Measurements from ENCODE around the gene LZTR1.
A peak's percentile ranks its signal among the peaks of the same experiment; 100 is the strongest.

LZTR1 gene

DNA sequence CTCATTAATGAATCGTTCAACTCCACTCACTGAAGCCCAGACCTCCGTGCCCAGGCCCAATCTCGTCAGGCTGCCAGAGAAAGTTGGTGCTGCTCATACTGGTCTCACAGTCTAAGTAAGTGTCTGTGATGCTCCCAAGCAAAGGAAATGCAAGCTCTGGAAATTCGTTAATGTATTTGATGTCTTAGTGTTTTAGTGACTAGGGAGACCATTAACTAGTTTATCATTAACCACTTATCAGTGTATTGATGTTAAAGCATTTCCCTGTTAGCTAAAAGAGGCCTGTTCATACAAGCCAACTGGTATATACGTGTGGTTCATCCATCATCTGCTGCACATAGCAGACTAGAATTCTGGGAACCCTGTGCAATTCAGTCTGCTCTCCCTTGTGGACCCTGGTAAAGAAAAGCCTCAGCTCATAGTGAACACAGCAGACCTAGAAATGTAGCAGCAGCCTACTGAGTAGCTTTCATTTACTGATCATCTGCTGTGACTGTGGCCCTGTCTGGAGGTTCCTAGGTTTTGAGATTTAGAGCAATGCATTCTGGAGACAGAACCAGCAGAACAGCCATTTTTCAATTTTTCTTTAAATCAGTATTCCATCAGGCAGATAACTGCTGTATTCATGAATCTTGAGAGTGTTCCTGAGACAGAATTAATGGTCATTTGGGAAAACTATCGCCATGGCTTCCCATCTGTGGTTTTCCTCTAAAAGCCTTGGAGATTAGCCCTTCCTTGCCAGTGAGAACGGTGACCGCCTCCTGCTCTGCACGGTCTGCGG, 30.8 kb upstream of the LZTR1 start:
- DNase-seq (ENCODE audit: low read depth) = no peak

DNA sequence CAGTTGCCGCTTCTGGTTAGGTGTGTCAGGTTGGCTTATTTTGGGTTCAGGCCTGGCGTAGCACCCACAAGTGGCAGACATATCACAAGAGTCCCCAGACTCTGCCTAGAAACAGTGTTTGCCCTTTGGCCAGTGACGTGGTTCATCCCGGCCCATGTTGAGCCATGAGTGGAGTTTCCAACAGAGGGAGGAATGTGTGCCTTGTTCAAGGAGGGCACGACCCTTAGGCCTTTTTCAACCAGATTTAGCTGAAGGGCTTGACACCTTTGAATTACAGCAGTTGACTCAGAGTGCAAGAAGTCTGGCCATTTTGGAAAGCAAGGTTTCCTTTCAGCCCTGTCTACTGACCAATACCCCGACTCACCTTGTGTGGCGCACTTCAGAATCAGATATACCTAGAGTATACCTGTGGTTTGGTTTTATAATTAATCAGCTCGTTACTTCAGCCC, 30.1 kb upstream of the LZTR1 start:
- DNase-seq (ENCODE audit: low read depth) = no peak

DNA sequence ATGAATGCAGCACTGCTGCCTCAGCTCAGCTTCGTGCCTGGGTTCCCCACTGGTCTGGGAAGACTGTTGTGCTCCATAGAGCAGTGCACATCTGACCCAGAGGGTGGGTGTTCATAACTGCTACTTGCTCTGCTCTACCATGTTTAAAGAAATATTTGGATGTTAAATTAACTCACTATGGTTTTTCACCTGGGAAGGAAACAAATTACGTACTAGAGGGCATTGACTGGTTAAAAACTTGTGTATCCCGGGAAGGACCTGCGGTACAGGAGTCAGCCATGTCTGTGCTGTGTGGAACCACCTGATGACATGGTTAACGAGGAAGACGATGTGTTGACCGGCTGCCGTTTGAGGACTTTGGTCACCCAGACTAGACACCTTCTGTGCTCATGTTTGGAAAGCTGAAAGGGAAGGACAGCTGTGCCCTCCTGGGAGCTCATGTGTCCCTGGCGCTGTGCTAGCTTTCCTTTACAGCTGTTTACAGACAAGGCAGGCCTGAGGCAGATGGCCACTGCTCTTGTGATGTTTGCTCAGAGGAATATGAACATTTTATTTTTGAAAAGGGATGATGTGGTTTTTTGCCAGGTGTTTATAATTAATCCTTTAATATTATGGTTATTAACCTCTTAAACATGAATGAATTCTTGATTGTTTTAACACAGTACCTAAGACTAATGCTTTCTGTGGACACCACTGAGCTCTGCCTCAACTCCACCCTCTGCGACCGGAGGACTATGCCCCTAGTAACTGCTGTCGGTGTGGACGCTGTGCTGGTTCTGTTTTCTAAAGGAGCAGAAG, 29.4 kb upstream of the LZTR1 start:
- DNase-seq (ENCODE audit: low read depth) = no peak

DNA sequence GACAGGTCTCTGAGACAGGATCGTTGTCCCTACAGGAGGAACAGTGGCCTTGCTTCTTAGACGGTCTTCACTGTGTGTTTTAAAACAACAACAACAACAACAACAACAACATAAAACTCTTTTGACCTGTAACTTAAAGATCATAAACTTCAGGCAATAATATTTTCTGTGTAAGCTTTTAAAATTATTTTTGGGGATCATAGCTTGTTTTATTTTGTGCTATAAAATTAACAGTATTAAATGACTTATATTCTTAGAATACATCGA, 28.8 kb upstream of the LZTR1 start:
- no peak for DNase-seq (ENCODE audit: low read depth)

DNA sequence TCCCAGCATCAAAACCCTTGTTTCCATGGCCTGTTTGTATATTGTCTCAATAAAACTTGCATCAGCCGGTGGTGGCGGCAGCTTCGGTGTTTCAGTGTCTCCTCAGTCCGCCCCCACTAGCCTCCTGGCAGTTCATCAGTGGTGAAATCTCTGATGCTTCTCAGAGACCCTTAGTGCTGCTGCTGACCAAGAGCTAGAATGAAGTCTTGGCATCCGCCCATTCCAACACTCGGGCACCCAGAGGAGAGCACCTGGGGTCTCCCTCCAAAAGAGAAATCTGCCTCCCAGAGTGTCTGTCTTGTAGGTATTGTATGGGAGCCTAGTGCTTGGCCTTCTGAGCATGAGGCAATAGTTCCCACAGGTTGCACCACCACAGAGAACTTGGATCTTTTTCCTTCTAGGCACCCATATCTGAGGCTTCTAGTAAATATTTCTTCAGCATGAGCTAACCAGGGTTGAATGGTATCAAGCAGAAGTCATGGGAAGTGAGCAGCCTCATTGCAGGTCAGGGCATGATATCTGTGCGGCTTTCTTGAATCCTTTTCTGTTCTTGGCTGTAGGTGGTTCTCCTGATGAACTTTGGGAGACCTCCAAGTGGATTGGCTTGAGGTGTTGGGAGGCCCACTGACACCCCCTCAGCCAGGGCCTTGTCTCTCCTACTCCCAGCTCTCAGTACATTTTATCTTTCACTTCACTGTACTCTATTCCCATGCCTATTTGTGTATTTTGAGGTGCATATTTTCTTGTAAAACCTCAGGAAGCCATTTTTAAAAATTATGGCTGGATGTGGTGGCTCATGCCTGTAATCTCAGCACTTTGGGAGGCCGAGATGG, 28.2 kb upstream of the LZTR1 start:
- DNase-seq (ENCODE audit: low read depth) = peak; percentile 49

DNA sequence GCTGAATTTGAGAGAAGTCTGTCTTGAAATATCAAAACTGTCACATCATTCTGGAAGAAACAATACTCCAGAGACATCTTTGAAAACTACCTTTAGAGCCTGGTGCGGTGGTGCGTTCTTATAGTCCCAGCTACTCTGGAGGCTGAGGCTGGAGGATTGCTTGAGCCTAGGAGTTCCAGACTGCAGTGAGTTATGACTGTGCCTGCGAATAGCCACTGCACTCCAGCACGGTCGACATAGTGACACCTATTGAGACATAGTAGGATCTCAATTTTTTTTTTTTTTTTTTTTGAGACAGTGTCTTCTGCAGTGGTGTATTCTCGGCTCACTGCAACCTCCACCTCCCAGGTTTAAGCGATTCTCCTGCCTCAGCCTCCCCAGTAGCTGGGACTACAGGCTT, 26.5 kb upstream of the LZTR1 start:
- no peak for DNase-seq (ENCODE audit: low read depth)

DNA sequence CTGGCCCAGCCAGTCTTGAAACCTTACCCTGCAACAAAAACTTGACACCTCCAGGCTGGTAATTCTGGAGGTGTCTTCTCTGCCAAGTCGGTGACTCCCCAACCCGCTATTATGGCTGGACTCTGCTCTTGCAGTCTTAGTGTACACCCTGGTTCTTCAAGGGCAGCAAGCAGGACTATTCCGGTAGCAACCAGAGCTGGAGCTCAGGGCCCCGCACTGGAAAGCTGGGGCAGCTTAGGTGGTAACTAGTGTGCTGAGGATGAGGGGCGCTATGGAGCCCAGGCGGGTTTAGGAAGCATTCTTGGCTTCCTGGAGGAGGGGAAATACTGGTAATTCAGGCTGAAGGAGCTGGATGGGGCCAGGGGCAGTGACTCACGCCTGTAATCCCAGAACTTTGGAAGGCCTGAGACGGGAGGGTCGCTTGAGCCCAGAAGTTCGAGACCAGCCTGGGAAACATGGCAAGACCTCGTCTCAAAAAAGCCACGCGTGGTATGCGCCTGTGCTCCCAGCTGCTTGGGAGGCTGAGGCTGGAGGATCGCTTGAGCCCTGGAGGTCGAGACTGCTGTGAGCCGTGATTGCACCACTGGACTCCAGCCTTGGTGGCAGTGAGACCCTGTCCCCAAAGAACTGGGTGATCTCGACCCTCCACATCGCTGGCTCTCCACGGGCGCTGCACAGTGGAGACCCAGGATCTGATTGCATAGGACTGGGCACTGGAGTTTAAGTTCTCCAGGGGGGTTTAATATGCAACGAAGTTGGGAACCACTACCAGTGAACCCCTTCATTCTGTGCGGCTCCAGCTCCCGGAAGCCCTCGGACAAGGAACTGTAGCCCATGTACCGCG, 25.6 kb upstream of the LZTR1 start:
- DNase-seq (ENCODE audit: low read depth) = peak; percentile 42

DNA sequence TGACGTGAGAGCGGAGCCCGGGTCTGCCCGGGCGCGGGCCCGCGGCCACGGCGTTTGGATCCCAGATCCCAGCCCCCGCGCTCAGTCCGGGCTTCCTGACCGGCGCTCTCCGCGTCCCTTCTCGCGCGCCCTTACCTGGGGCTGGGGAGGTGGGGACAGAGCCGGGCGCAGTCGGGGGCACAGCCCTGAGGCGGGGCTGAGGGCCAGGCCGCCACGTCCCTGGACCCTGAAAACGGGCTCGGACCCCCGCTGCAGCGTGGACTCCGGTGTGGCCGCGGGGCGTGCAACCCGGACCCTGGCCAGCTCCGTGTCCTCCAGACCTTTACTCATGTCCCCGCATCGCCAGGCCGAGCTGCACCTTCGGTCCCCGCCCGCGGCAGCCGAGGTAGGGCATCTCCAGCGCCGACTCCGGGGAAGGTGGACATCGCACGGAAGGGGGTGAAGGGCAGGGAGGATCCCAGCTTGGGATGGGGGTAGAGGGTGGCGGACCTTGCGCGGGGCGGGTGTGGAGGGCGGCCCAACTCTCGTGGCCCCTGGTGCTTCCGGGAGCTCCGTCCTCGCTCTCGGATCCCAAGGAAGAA, 24.9 kb upstream of the LZTR1 start:
- DNase-seq (ENCODE audit: low read depth) = no peak

DNA sequence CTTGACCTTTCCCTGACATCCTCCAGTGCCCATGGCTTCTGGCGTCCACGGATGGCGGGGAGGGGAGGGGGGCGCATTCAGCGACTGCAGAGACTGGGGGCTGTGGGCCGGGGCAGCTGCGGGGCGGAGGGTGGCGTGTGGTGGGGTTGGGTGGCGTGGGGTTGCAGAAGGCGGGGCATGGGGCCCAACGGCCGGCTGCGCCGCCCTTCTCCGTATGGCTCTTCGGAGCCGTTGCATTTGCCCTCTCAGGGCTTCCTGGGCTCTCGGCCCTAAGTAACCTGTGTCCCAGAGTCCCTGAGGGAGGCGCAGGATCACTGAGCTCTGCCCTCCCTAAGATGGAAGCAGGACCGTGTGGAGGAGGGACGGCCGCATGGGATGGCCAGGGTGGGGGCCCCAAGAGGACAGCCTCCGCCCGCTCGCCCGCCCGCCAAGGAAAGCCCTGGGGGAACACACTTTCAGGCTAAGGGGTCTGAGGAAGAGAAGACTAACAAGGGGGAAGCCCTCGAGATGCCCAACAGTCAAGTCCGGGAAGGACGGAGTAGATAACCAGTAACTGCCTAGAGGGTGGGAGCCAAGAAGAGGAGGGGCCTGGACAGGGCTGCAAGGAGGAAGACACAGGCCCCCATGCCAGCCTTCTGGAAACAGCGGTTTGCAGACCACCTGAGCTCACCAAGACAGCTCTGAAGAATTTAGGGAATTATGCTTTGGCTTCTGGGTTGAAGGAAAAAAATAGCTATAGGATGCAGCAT, 24.2 kb upstream of the LZTR1 start:
- DNase-seq (ENCODE audit: low read depth) = peak; percentile 41

DNA sequence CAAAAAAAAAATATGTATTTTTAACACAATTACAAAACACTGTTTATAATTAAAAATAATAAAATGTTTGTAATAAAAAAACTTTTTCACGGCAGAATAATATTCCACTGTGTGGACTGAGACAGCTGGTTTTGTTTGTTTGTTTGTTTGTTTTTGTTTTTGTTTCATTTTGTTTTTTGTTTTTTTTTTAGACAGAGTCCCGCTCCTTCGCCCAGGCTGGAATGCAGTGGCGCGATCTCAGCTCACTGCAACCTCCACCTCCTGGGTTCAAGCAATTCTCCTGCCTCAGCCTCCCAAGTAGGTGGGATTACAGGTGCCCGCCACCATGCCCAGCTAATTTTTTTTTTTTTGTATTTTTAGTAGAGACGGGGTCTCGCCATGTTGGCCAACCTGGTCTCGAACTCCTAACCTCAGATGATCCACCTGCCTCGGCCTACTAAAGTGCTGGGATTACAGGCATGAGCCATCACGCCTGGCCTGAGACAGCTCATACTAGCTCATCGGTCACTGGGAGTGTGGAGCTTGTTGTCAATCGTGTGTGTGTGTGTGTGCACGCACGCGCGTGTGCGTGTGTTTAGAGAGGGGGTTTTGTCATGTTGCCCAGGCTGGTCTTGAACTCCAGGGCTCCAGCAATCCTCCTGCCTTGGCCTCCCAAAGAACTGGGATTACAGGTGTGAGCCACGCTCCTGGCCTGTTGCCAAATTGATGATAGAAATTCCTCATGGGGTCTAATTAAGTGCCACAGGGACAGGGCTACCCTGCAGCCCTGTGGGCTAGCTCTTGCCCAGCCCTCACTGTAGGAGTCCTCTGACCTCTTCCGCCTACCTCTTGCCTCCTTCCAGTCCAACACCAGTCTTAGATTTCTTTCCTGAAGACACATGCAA, 22.3 kb upstream of the LZTR1 start:
- no peak for DNase-seq (ENCODE audit: low read depth)

DNA sequence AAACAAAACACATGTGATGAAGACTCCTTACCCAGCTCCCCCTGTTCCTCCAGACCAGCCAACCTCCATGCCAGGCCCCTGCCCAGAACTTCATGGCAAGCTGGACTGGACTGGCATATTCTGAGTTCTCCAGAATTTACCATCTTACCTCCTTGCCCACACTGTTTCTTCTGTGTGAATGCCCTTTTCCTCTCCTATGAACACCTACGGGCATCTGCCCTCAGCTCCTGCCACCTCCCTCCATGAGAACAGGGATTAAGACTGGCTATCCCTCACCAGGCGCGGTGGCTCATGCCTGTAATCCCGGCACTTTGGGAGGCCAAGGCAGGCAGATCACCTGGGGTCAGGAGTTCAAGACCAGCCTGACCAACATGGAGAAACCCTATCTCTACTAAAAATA, 21.5 kb upstream of the LZTR1 start:
- DNase-seq (ENCODE audit: low read depth) = no peak

DNA sequence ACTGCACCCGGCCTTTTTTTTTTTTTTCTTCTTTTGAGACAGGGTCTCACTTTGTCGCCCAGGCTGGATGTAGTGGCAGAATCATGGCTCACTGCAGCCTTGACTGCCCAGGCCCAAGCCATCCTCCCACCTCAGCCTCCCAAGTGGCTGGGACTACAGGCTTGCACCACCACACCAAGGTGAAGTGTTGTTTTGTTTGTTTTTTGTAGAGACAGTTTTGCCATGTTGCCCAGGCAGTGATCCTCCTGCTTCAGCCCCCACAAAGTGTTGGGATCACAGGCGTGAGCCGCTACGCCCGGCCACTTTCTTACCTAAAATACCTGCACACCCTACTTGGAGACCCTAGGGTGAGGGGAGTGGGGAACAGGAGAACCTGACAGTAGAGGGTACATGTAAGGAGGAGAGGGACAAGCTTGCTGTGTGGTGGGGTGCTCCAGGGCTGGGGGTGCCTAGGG, 19.6 kb upstream of the LZTR1 start:
- no peak for DNase-seq (ENCODE audit: low read depth)

DNA sequence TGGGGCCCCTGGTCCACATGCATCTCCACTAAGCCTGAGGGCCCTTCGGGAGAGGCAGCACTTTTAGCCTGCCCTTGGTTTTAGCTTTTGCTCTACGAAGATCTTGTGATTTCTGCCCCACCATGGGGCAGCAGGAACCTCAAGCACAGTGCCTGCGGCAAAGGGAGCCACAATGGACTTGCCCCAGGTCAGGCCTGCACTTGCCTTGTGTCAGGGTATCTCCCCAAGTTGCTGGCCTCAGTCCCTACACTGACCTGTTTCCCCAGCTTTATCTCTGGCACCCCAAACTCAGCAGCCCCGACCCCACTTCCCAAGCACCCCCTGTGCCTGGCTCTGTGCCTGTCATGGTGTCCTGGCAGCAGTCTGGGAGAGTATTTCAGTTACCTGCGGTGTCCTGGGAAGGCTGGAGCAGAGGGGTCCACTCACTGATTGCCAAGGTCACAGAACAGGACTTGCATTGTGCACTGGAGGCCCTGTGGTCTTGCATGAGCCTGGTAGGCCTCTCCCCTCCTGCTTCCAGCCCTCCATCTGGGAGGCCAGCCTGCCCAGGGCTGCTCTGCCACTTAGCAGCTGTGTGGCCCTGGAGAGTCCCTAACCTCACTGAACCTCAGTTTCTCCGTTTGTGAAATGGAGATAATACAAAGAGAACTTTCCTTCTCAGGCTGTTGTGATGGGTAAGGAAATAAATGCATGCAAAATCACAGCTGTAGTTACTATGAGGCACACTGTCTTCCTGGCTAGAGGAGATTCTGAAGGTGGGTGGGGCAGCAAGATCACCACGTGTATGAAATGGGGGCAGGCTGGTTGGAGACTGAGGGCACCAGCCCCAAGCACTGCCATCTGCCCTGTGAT, 18.7 kb upstream of the LZTR1 start:
- no peak for DNase-seq (ENCODE audit: low read depth)

DNA sequence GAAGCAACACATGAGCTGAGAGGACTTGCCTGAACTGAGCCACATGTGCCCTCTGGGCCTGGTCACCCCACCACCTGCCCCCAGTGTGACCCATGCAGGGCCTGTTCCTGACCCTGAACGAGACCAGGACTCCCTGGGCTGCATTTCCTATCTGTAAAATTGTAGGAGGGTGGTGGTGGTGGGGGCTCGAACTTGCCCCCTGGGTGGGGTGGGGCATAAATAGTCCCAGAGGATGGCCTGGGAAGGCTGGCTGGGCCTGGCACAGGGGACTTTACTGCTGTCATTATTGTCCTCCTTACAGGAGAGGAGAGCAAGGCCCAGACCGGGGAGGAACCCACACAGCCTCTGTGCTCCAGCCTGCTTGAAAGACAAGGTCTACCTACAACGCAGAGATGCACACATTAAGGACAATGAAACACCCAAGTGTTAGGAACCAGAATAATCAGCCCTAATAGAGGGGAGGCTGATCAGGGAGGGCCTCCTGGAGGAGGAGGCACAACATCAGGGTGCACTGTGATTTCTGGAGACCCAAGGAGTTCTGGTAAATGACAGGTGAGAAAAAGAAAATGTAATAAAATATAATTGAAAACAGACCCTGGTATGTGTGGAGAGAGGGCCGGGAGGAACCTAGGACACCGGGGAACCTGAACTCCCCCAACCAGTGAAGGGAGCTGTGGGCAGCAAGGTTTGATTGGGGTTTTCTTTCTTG, 17.9 kb upstream of the LZTR1 start:
- no peak for DNase-seq (ENCODE audit: low read depth)

DNA sequence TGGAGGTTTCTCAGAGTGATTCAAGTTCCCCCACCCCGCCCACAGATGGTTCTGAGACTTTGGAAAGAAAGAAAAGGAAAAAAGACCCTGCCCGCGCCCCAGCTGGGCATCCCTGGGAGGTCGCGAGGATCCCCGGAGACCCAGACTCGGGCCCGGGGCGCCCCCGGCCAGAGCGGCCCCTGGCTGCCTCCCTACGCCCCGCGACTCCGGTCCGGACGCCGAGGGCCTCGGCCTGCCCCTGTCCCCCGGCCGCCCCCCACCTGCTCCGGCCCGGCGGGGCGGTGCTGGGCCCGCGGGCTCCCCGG, 17.3 kb upstream of the LZTR1 start:
- DNase-seq (ENCODE audit: low read depth) = no peak

DNA sequence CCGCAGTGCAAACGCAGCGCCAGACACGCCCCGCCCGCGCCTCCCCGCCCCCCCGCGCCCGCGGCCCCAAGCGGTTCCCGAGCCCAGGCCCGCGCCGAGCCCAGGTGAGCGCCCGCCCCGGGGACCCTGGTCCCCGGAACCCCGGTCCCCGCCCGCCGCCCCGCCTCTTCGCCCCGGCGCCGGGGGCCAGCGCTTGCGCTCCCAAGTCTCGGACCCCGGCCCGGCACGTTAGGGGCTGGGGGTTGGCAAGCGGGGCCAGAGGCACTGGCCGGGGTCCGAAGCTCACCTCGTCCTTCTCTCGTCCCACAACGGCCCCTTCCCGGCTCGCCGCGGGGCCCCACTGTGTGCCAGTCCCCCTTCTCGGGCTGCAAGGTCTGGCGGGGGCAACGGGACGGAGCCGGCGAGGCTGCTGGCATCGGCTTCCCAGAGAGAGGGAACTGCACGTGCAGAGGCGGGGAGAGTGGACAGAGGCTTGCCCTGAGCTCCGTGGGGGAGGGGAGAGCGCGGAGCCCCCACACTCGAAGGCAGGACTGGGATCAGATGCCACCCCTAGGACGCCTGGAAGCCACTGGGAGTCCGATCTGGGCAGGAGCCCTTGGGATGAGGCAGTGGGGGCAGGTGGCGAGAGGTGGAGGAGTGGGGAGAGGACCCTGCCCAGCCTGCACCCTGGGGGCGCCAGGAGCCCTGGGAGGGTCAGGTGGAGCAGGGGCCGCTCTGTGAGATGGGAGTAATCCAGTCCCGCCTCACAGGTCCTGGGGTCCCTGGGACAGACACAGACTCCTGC, 16.8 kb upstream of the LZTR1 start:
- no peak for DNase-seq (ENCODE audit: low read depth)

Data from EH (cell line).